H9 (cell line): Measurements from ENCODE around the gene COTL1. TPM values are rescaled to one million over a fixed set of nuclear protein-coding genes. Genes with fewer than 3 reads are reported as not detected.

Source experiments
- DNase-seq: peaks from one replicate; pipeline ENCODE4 v3.0.0-alpha.2; 2017
- H2AFZ ChIP-seq: one replicate; pipeline ENCODE4 v1.6.1; 2013; ENCODE audit warnings: mild to moderate bottlenecking, low read length, control low read depth, moderate library complexity
- H2AK5ac ChIP-seq: 2 replicates; pipeline ENCODE4 v1.6.1; 2013; ENCODE audit warnings: low read length, control low read depth, mixed read lengths; ENCODE audit not compliant: insufficient read length
- H2BK120ac ChIP-seq: one replicate; pipeline ENCODE4 v1.6.1; 2013; ENCODE audit warnings: low read depth, mild to moderate bottlenecking, low read length, control low read depth, inconsistent platforms; ENCODE audit not compliant: poor library complexity, severe bottlenecking
- H2BK12ac ChIP-seq: 2 replicates; pipeline ENCODE4 v1.6.1; 2013; ENCODE audit warnings: low read length, control low read depth, mixed read lengths, low read depth; ENCODE audit not compliant: insufficient read length
- H2BK15ac ChIP-seq: 2 replicates; pipeline ENCODE4 v1.6.1; 2013; ENCODE audit warnings: low read depth, low read length, control low read depth
- H2BK20ac ChIP-seq: one replicate; pipeline ENCODE4 v1.6.1; 2013; ENCODE audit warnings: low read depth, mild to moderate bottlenecking, low read length, control low read depth, inconsistent platforms; ENCODE audit not compliant: poor library complexity, severe bottlenecking
- H2BK5ac ChIP-seq: 2 replicates; pipeline ENCODE4 v1.6.1; 2013; ENCODE audit warnings: low read length, control low read depth, mixed read lengths; ENCODE audit not compliant: insufficient read length
- H3K14ac ChIP-seq: 2 replicates; pipeline ENCODE4 v1.6.1; 2013; ENCODE audit warnings: low read length, control low read depth; ENCODE audit not compliant: insufficient read depth
- H3K18ac ChIP-seq: 2 replicates; pipeline ENCODE4 v1.6.1; 2013; ENCODE audit warnings: low read depth, mild to moderate bottlenecking, mixed read lengths, low read length, control low read depth; ENCODE audit not compliant: insufficient read length
- H3K23ac ChIP-seq: 2 replicates; pipeline ENCODE4 v1.6.1; 2013; ENCODE audit warnings: low read length, control low read depth, mixed read lengths, low read depth; ENCODE audit not compliant: insufficient read length
- H3K23me2 ChIP-seq: 2 replicates; pipeline ENCODE4 v1.6.1; 2013; ENCODE audit warnings: low read depth, mild to moderate bottlenecking, mixed read lengths, low read length, control low read depth; ENCODE audit not compliant: insufficient read length, poor library complexity, severe bottlenecking
- H3K27ac ChIP-seq: 2 replicates; pipeline ENCODE4 v1.5.1; 2013; ENCODE audit warnings: low read length, control low read depth, mixed read lengths, low read depth; ENCODE audit not compliant: insufficient read length
- H3K27me3 ChIP-seq: 2 replicates; pipeline ENCODE4 v1.6.1; 2013; ENCODE audit warnings: low read length, control low read depth, inconsistent platforms; ENCODE audit not compliant: insufficient read depth
- H3K4ac ChIP-seq: 2 replicates; pipeline ENCODE4 v1.6.1; 2013; ENCODE audit warnings: low read depth, mild to moderate bottlenecking, control low read depth, inconsistent platforms, low read length, moderate library complexity
- H3K4me1 ChIP-seq: 2 replicates; pipeline ENCODE4 v1.6.1; 2013; ENCODE audit warnings: low read length, control low read depth, inconsistent platforms; ENCODE audit not compliant: insufficient read depth
- H3K4me2 ChIP-seq: 2 replicates; pipeline ENCODE4 v1.6.1; 2013; ENCODE audit warnings: low read length, control low read depth, mixed read lengths; ENCODE audit not compliant: insufficient read length, insufficient read depth
- H3K56ac ChIP-seq: 2 replicates; pipeline ENCODE4 v1.6.1; 2013; ENCODE audit warnings: low read depth, mild to moderate bottlenecking, mixed read lengths, low read length, control low read depth; ENCODE audit not compliant: insufficient read length
- H3K79me1 ChIP-seq: 2 replicates; pipeline ENCODE4 v1.6.1; 2013; ENCODE audit warnings: low read depth, mild to moderate bottlenecking, moderate library complexity, low read length, control low read depth, inconsistent platforms; ENCODE audit not compliant: insufficient read depth, poor library complexity, severe bottlenecking
- H3K79me2 ChIP-seq: 2 replicates; pipeline ENCODE4 v1.6.1; 2013; ENCODE audit warnings: low read length, control low read depth, inconsistent platforms; ENCODE audit not compliant: insufficient read depth
- H3K9ac ChIP-seq: 2 replicates; pipeline ENCODE4 v1.6.1; 2013; ENCODE audit warnings: low read length, control low read depth, mixed read lengths; ENCODE audit not compliant: insufficient read length; ENCODE audit errors: extremely low read depth
- H3K9me3 ChIP-seq: one replicate; pipeline ENCODE4 v1.6.1; 2013; ENCODE audit warnings: low read depth, low read length, inconsistent platforms; ENCODE audit not compliant: control insufficient read depth
- H3T11ph ChIP-seq: one replicate; pipeline ENCODE4 v1.6.1; 2013; ENCODE audit warnings: mild to moderate bottlenecking, low read length, control low read depth, inconsistent platforms
- H4K20me1 ChIP-seq: one replicate; pipeline ENCODE4 v1.6.1; 2013; ENCODE audit not compliant: control insufficient read depth, insufficient read length, insufficient read depth
- H4K5ac ChIP-seq: 2 replicates; pipeline ENCODE4 v1.6.1; 2013; ENCODE audit warnings: low read depth, mild to moderate bottlenecking, mixed read lengths, low read length, control low read depth; ENCODE audit not compliant: insufficient read length
- H4K8ac ChIP-seq: replicated peaks from 2 replicates; pipeline ENCODE4 v1.6.1; 2013; ENCODE audit warnings: low read length, control low read depth, mixed read lengths, low read depth; ENCODE audit not compliant: insufficient read length
- H4K91ac ChIP-seq: 2 replicates; pipeline ENCODE4 v1.6.1; 2013; ENCODE audit warnings: low read depth, mild to moderate bottlenecking, moderate library complexity, mixed read lengths, low read length, control low read depth; ENCODE audit not compliant: insufficient read length
- H3K27ac Mint-ChIP-seq, 3 experiments: 2 replicates in 2 of 3; 3 replicates in 1 of 3; pipeline ENCODE4 v1.8.0; 2020 to 2021; ENCODE audit warnings: mixed read lengths in 3 of 3, mild to moderate bottlenecking in 1 of 3, moderate library complexity in 1 of 3
- H3K27me3 Mint-ChIP-seq: 2 replicates; pipeline ENCODE4 v1.8.0; 2021; ENCODE audit warnings: low read depth, mild to moderate bottlenecking, moderate library complexity, mixed read lengths
- H3K36me3 Mint-ChIP-seq, 3 experiments: 2 replicates in 2 of 3; 3 replicates in 1 of 3; pipeline ENCODE4 v1.8.0; 2020 to 2021; ENCODE audit warnings: low read depth in 3 of 3, mixed read lengths in 3 of 3; ENCODE audit not compliant: insufficient read depth in 1 of 3
- H3K4me1 Mint-ChIP-seq, 2 experiments: 2 replicates each; pipeline ENCODE4 v1.8.0; 2020; ENCODE audit warnings: mixed read lengths in 2 of 2
- H3K4me3 Mint-ChIP-seq, 2 experiments: 2 replicates in 1 of 2; 3 replicates in 1 of 2; pipeline ENCODE4 v1.8.0; 2020 to 2021; ENCODE audit warnings: mild to moderate bottlenecking in 2 of 2, mixed read lengths in 2 of 2, moderate library complexity in 1 of 2
- H3K9me3 Mint-ChIP-seq, 2 experiments: 2 replicates in 1 of 2; 3 replicates in 1 of 2; pipeline ENCODE4 v1.8.0; 2020; ENCODE audit warnings: mild to moderate bottlenecking in 2 of 2, mixed read lengths in 2 of 2, moderate library complexity in 1 of 2
- CTCF ChIP-seq: fragments of 200-600 bp; sonication (generic); conservative IDR thresholded peaks from 3 replicates; pipeline ENCODE4 v1.8.0; 2021; ENCODE audit warnings: antibody characterized with exemption, mild to moderate bottlenecking
- WGBS: extraction: QIAGEN DNeasy Blood & Tissue Kit; methylation state at CpG from one replicate; pipeline ENCODE4 v1.1.7; 2013; ENCODE audit warnings: missing lambda C conversion rate, low lambda C conversion rate, mixed read lengths; ENCODE audit not compliant: insufficient read length; ENCODE audit errors: extremely low coverage; 5-methylcytosine and 5-hydroxymethylcytosine counted together
- total RNA-seq: library from RNA; stranded (reverse); gene quantifications from 2 replicates; pipeline ENCODE4 v1.2.1, GENCODE V29; 2021

COTL1 gene
- total RNA-seq, 1 experiment from 2014 or later: 81.4 TPM

GRCh38 chr16:84535408-84535807, 82.5 kb downstream of the COTL1 start:
- no peak overlapping the region for H3K4ac ChIP-seq
- no peaks in the 10 kb centered on the region for H3K27me3 ChIP-seq
- H3K9me3 ChIP-seq: no peaks in the 10 kb centered on the region
- H3K27ac ChIP-seq: no peak overlapping the region
- peaks cover 0 to 2% (median under 1%) of the 10 kb centered on the region in 3 experiments; a peak in 3 of 7 replicates for H3K36me3 Mint-ChIP-seq
- no peak overlapping the region for H4K8ac ChIP-seq
- no peak overlapping the region for H3K23ac ChIP-seq
- H3K18ac ChIP-seq: no peak overlapping the region
- H3K79me2 ChIP-seq: no peaks in the 10 kb centered on the region
- no peak overlapping the region for H3K4me2 ChIP-seq
- no peak overlapping the region for H3K14ac ChIP-seq
- H3K4me1 ChIP-seq: peaks cover 17% of the 10 kb centered on the region
- H2BK5ac ChIP-seq: no peak overlapping the region
- no peaks in the 10 kb centered on the region; the same call in 1 of the 2 replicates for H3K27me3 Mint-ChIP-seq
- no peak overlapping the region; a peak in 1 of 5 replicates for H3K4me3 Mint-ChIP-seq
- H3K9me3 Mint-ChIP-seq: peaks cover 0 to 2% of the 10 kb centered on the region in 2 experiments; a peak in 3 of 5 replicates
- H3K79me1 ChIP-seq: no peaks in the 10 kb centered on the region
- no peak overlapping the region for H2BK15ac ChIP-seq
- H2BK20ac ChIP-seq: no peak overlapping the region
- no peaks in the 10 kb centered on the region for H4K20me1 ChIP-seq
- H3K56ac ChIP-seq: no peak overlapping the region
- no peak overlapping the region for H4K91ac ChIP-seq
- no CpG with 5 or more reads among the region's 6 CpGs for WGBS
- no peak overlapping the region for H2AK5ac ChIP-seq
- no peaks in the 10 kb centered on the region for H3K23me2 ChIP-seq
- DNase-seq: no peak
- no peak overlapping the region for H2AFZ ChIP-seq
- H3K9ac ChIP-seq: no peak overlapping the region
- H3K4me1 Mint-ChIP-seq: peaks cover 39 to 49% of the 10 kb centered on the region in 2 experiments
- no peak overlapping the region for H3T11ph ChIP-seq
- H3K27ac Mint-ChIP-seq: no peak overlapping the region; a peak in 1 of 7 replicates
- H2BK120ac ChIP-seq: no peak overlapping the region
- no peak overlapping the region for H2BK12ac ChIP-seq
- TF ChIP-seq CTCF: no peak
- H4K5ac ChIP-seq: no peak overlapping the region
